H7 (cell line): ENCODE data around the gene GPX3. TPM values are rescaled to one million over a fixed set of nuclear protein-coding genes. Genes with fewer than 3 reads are reported as not detected.

ENCODE experiments used
- DNase-seq: peaks from one replicate; pipeline ENCODE4 v3.0.0; 2012
- H3K27me3 ChIP-seq: 2 replicates; pipeline ENCODE4 v1.6.0; 2011; ENCODE audit warnings: mild to moderate bottlenecking, low read length; ENCODE audit not compliant: control insufficient read depth, insufficient read depth
- H3K36me3 ChIP-seq: replicated peaks from 2 replicates; pipeline ENCODE4 v1.5.1; 2011; ENCODE audit warnings: low read length; ENCODE audit not compliant: control insufficient read depth, insufficient read depth
- H3K4me3 ChIP-seq: 2 replicates; pipeline ENCODE4 v1.5.1; 2011; ENCODE audit warnings: low read depth, mild to moderate bottlenecking, control low read depth, low read length, moderate library complexity; ENCODE audit not compliant: insufficient read depth
- total RNA-seq: library from RNA; depleted of rRNA; stranded (reverse); fragments of >200 nt; shearing (Covaris generic); gene quantifications from 2 replicates; pipeline ENCODE4 v1.2.3, GENCODE V29; 2014

GPX3 gene
- total RNA-seq, 1 experiment from 2014 or later = 39.8 TPM

GRCh38 chr5:151066920-151067319 lies 46.5 kb downstream of the GPX3 start:
- Histone ChIP-seq H3K27me3 (no peaks in the 10 kb centered on the region), H3K4me3 (no peak overlapping the region), H3K36me3 (peaks cover 3% of the 10 kb centered on the region; the same call in 1 of the 2 replicates)
- DNase-seq = no peak

GRCh38 chr5:151067632-151068432 lies 47.4 kb downstream of the GPX3 start:
- H3K27me3 ChIP-seq = no peaks in the 10 kb centered on the region
- no peaks in the 10 kb centered on the region; the same call in 1 of the 2 replicates for H3K36me3 ChIP-seq
- H3K4me3 ChIP-seq = no peak overlapping the region

GRCh38 chr5:151068433-151069197 lies 48.2 kb downstream of the GPX3 start:
- H3K4me3 ChIP-seq = no peak overlapping the region
- no peaks in the 10 kb centered on the region for H3K27me3 ChIP-seq
- H3K36me3 ChIP-seq = no peaks in the 10 kb centered on the region; the same call in 1 of the 2 replicates
- no peak for DNase-seq

More at GRCh38 chr5:151067632-151068432, 47.4 kb downstream of the GPX3 start:
- no peak for DNase-seq

GRCh38 chr5:151070449-151070848 lies 50.1 kb downstream of the GPX3 start:
- Histone ChIP-seq H3K4me3 (no peak overlapping the region), H3K27me3 (no peaks in the 10 kb centered on the region), H3K36me3 (no peaks in the 10 kb centered on the region; the same call in 1 of the 2 replicates)
- no peak for DNase-seq

- DNase-seq = no peak
- H3K27me3 ChIP-seq = no peaks in the 10 kb centered on the region
- no peak overlapping the region for H3K4me3 ChIP-seq
- H3K36me3 ChIP-seq = no peaks in the 10 kb centered on the region; the same call in 1 of the 2 replicates
Measured at GRCh38 chr5:151071021-151071420, 50.6 kb downstream of the GPX3 start.

- Histone ChIP-seq H3K36me3 (no peaks in the 10 kb centered on the region; the same call in 1 of the 2 replicates), H3K27me3 (no peaks in the 10 kb centered on the region), H3K4me3 (no peak overlapping the region)
- DNase-seq = no peak
Measured at GRCh38 chr5:151071848-151072629, 51.6 kb downstream of the GPX3 start.

- Histone ChIP-seq H3K4me3 (no peak overlapping the region), H3K36me3 (no peaks in the 10 kb centered on the region), H3K27me3 (no peaks in the 10 kb centered on the region)
- no peak for DNase-seq
Measured at GRCh38 chr5:151072630-151073025, 52.2 kb downstream of the GPX3 start.

- Histone ChIP-seq H3K36me3 (no peaks in the 10 kb centered on the region; the same call in 1 of the 2 replicates), H3K4me3 (no peak overlapping the region), H3K27me3 (no peaks in the 10 kb centered on the region)
- DNase-seq = no peak
Measured at GRCh38 chr5:151073280-151073679, 52.9 kb downstream of the GPX3 start.

- Histone ChIP-seq H3K4me3 (no peak overlapping the region), H3K36me3 (no peaks in the 10 kb centered on the region; the same call in 1 of the 2 replicates), H3K27me3 (no peaks in the 10 kb centered on the region)
- no peak for DNase-seq
Measured at GRCh38 chr5:151074557-151074956, 54.2 kb downstream of the GPX3 start.

GRCh38 chr5:151075698-151076331 lies 55.4 kb downstream of the GPX3 start:
- no peaks in the 10 kb centered on the region; the same call in 1 of the 2 replicates for H3K36me3 ChIP-seq
- no peak for DNase-seq
- H3K4me3 ChIP-seq = no peak overlapping the region
- H3K27me3 ChIP-seq = no peaks in the 10 kb centered on the region

- Histone ChIP-seq H3K27me3 (no peaks in the 10 kb centered on the region), H3K36me3 (no peaks in the 10 kb centered on the region; the same call in 1 of the 2 replicates), H3K4me3 (no peak overlapping the region)
- DNase-seq = no peak
Measured at GRCh38 chr5:151076616-151077015, 56.2 kb downstream of the GPX3 start.

- Histone ChIP-seq H3K4me3 (no peak overlapping the region), H3K27me3 (no peaks in the 10 kb centered on the region), H3K36me3 (no peaks in the 10 kb centered on the region; the same call in 1 of the 2 replicates)
- DNase-seq = no peak
Measured at GRCh38 chr5:151077419-151077818, 57.0 kb downstream of the GPX3 start.

- Histone ChIP-seq H3K36me3 (no peaks in the 10 kb centered on the region; the same call in 1 of the 2 replicates), H3K4me3 (no peak overlapping the region), H3K27me3 (no peaks in the 10 kb centered on the region)
- DNase-seq = no peak
Measured at GRCh38 chr5:151077967-151078366, 57.6 kb downstream of the GPX3 start.
